NT2/D1 (cell line): Measurements from ENCODE around the gene MC2R.
A peak's percentile ranks its signal among the peaks of the same experiment; 100 is the strongest.

Experiments used
- DNase-seq: peaks from one replicate; pipeline ENCODE4 v3.0.0-alpha.2; 2011; ENCODE audit warnings: low read depth, low spot score
- H3K27me3 ChIP-seq: 2 replicates; pipeline ENCODE4 v1.6.0; 2011; ENCODE audit warnings: mild to moderate bottlenecking; ENCODE audit not compliant: insufficient read length, insufficient read depth
- H3K36me3 ChIP-seq: 2 replicates; pipeline ENCODE4 v1.6.1; 2011; ENCODE audit warnings: mild to moderate bottlenecking, low read length, mixed read lengths; ENCODE audit not compliant: insufficient read depth, insufficient read length
- H3K4me1 ChIP-seq: 2 replicates; pipeline ENCODE4 v1.5.1; 2011; ENCODE audit not compliant: insufficient read depth, insufficient read length
- H3K4me3 ChIP-seq: 2 replicates; pipeline ENCODE4 v1.5.1; 2011; ENCODE audit warnings: low read depth; ENCODE audit not compliant: insufficient read length
- H3K9ac ChIP-seq: 2 replicates; pipeline ENCODE4 v1.6.0; 2011; ENCODE audit warnings: low read depth; ENCODE audit not compliant: insufficient read length
- H3K9me3 ChIP-seq: 2 replicates; pipeline ENCODE4 v1.5.1; 2011; ENCODE audit warnings: mild to moderate bottlenecking, low read length; ENCODE audit not compliant: insufficient read depth
- SUZ12 ChIP-seq: IDR thresholded peaks from 2 replicates; pipeline ENCODE4 v1.6.1; 2011; ENCODE audit not compliant: insufficient read length, insufficient read depth; ENCODE audit errors: extremely low read depth
- YY1 ChIP-seq: IDR thresholded peaks from 2 replicates; pipeline ENCODE4 v1.6.1; 2011; ENCODE audit not compliant: insufficient read length, insufficient read depth
- ZNF274 ChIP-seq: IDR thresholded peaks from 2 replicates; pipeline ENCODE4 v1.6.1; 2011; ENCODE audit warnings: mild to moderate bottlenecking, low read depth, low read length

Gene MC2R

GRCh38 chr18:13915391-13915790, at the start of gene MC2R:
MC2R (minus strand) TSS chr18:13915536; CDS start chr18:13885518, 30,018 bp downstream.
- DNase-seq, result no peak
- TF ChIP-seq ZNF274, result no peak
- no peak for TF ChIP-seq SUZ12
- TF ChIP-seq YY1, result no peak
- H3K36me3 ChIP-seq, result no peaks in the 10 kb centered on the region
- no peak within 1 kb of the TSS for H3K4me3 ChIP-seq
- H3K9ac ChIP-seq, result no peak within 1 kb of the TSS
- H3K27me3 ChIP-seq, result no peaks in the 10 kb centered on the region
- no peaks in the 10 kb centered on the region for H3K4me1 ChIP-seq
- no peaks in the 10 kb centered on the region for H3K9me3 ChIP-seq

- no peak for DNase-seq
- TF ChIP-seq SUZ12 (no peak), ZNF274 (no peak)
- Histone ChIP-seq H3K4me3 (no peak overlapping the region), H3K27me3 (no peaks in the 10 kb centered on the region), H3K9ac (no peak overlapping the region), H3K4me1 (no peaks in the 10 kb centered on the region), H3K9me3 (no peaks in the 10 kb centered on the region), H3K36me3 (no peaks in the 10 kb centered on the region)
Measured at GRCh38 chr18:13945811-13946210, 30.5 kb upstream of the MC2R start.

GRCh38 chr18:13943338-13943737, 28.0 kb upstream of the MC2R start:
- Histone ChIP-seq H3K27me3 (no peaks in the 10 kb centered on the region), H3K9me3 (no peaks in the 10 kb centered on the region), H3K36me3 (no peaks in the 10 kb centered on the region), H3K4me1 (no peaks in the 10 kb centered on the region), H3K4me3 (no peak overlapping the region), H3K9ac (no peak overlapping the region)
- DNase-seq, result no peak
- TF ChIP-seq YY1 (no peak), ZNF274 (no peak)

- H3K4me1 ChIP-seq, result no peaks in the 10 kb centered on the region
- H3K9me3 ChIP-seq, result no peaks in the 10 kb centered on the region
- DNase-seq, result no peak
Measured at GRCh38 chr18:13940326-13940725, 25.0 kb upstream of the MC2R start.

DNA sequence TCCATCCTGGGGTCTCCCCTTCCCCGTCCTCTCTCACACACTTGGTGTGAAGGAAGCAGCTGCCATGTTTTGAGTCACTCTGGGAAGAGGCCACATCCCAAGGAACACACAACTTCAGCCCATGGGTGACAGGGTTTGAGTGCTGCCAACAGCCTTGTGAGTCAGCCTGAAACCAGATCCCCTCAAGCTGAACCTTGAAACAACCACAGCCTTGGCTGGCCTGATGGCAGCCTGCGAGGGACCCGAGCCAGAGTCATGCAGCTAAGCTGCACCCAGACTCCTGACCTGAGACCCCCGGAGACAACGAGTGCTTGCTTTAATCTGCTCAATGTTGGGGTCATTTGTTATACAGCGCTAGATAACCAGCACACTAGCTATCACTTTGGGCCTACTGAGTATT, 19.3 kb upstream of the MC2R start:
- H3K4me1 ChIP-seq, result peaks cover 10% of the 10 kb centered on the region
- no peak for DNase-seq
- no peaks in the 10 kb centered on the region for H3K27me3 ChIP-seq
- TF ChIP-seq SUZ12 (no peak), YY1 (no peak), ZNF274 (no peak)
- H3K36me3 ChIP-seq, result no peaks in the 10 kb centered on the region
- no peak overlapping the region for H3K9ac ChIP-seq
- peaks cover 3% of the 10 kb centered on the region; the same call in 1 of the 2 replicates for H3K9me3 ChIP-seq
- H3K4me3 ChIP-seq, result no peak overlapping the region

More at GRCh38 chr18:13940326-13940725, 25.0 kb upstream of the MC2R start:
- H3K4me3 ChIP-seq, result no peak overlapping the region
- no peak overlapping the region for H3K9ac ChIP-seq
- TF ChIP-seq SUZ12, result no peak
- TF ChIP-seq ZNF274, result no peak
- TF ChIP-seq YY1, result no peak
- no peaks in the 10 kb centered on the region for H3K36me3 ChIP-seq
- H3K27me3 ChIP-seq, result no peaks in the 10 kb centered on the region

DNA sequence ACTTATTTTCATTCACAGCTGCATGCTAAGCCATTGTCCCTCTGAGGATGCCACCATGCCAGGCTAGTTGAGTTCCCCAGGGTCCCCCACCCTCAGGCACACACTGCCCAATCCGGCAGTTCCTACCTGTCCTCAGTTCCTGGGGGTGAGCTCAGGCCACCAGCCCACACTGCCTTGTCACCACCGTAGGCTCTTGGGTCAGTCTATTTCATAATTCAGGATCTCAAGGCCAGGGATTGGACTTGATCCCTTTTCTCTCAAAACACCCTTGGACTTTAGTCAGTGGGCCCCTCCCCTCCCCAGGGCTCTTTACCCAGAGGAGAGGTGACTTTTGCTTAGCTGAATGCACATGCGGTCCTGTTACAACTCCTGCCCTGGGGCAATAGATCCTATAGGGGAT, 18.7 kb upstream of the MC2R start:
- Histone ChIP-seq H3K27me3 (no peaks in the 10 kb centered on the region), H3K36me3 (no peaks in the 10 kb centered on the region), H3K4me3 (no peak overlapping the region), H3K4me1 (peaks cover 10% of the 10 kb centered on the region), H3K9me3 (peaks cover 9% of the 10 kb centered on the region), H3K9ac (no peak overlapping the region)
- TF ChIP-seq YY1, result no peak
- no peak for TF ChIP-seq SUZ12
- TF ChIP-seq ZNF274, result no peak
- DNase-seq, result no peak

DNA sequence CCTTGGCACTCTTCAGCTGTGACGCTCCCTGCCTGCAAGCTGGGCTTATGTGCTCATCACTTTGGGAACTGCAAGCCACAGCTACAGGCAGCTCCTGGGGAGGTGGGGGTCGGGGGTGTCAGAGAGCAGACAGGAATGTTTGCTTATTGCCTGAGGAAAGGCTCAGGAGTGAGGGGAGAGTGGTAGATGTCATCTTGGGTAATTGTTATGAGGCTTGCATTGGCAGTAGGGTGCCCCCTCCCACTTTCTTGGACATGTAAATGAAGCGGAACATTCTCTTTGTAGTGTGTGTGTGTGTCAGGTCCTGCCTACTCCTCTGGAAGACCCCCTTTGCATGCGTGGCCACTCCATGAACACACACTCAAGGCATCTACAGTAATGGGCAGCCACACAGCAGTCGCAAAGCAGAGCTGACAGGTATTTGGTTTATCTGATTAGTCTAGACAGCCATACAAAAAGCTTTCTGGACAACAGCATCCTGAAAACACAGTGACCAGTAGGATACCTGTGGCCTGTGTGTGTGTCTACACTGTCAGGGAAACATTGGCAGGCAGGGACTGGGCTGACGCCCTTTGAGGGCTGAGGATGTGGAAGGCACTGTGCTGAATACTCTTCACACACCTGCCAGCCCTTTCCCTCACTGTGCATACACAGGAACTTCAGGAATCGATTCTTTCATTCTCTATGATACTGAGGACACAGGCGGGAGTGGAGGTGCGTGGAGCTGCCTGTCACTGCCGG, 17.1 kb upstream of the MC2R start:
- Histone ChIP-seq H3K4me1 (peaks cover 10% of the 10 kb centered on the region), H3K27me3 (no peaks in the 10 kb centered on the region), H3K9me3 (peaks cover 17% of the 10 kb centered on the region), H3K4me3 (no peak overlapping the region), H3K9ac (no peak overlapping the region), H3K36me3 (no peaks in the 10 kb centered on the region)
- TF ChIP-seq ZNF274, result no peak
- TF ChIP-seq YY1, result no peak
- no peak for TF ChIP-seq SUZ12
- DNase-seq, result peak; percentile 47

- H3K9ac ChIP-seq, result no peak overlapping the region
- DNase-seq, result no peak
- H3K9me3 ChIP-seq, result peaks cover 17% of the 10 kb centered on the region
- no peak overlapping the region for H3K4me3 ChIP-seq
- TF ChIP-seq YY1 (no peak), ZNF274 (no peak), SUZ12 (no peak)
- no peaks in the 10 kb centered on the region for H3K36me3 ChIP-seq
- peaks cover 10% of the 10 kb centered on the region for H3K4me1 ChIP-seq
- no peaks in the 10 kb centered on the region for H3K27me3 ChIP-seq
Measured at GRCh38 chr18:13930964-13931363, 15.6 kb upstream of the MC2R start.
